ENCODE data around the gene PBX4.

DNA sequence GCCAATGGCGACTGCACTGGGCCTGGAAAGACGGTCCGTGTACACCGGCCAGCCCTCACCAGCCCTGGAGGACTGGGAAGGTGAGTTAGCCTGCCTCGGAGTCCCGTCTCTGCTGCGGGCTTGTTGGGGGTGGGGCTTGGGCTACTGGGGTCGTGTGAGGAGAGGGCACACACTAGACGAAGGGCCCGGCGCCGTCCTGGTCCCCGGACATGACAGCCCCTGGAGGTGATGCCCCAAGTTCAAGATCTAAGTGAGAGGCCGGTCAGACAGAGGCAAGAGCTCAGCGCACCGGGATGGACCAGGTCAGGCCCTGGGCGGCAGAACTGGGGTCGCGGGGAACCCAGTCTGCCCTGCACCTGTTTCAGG is 78.8 kb downstream of the PBX4 start:
- TF ChIP-seq, protein P1, sequence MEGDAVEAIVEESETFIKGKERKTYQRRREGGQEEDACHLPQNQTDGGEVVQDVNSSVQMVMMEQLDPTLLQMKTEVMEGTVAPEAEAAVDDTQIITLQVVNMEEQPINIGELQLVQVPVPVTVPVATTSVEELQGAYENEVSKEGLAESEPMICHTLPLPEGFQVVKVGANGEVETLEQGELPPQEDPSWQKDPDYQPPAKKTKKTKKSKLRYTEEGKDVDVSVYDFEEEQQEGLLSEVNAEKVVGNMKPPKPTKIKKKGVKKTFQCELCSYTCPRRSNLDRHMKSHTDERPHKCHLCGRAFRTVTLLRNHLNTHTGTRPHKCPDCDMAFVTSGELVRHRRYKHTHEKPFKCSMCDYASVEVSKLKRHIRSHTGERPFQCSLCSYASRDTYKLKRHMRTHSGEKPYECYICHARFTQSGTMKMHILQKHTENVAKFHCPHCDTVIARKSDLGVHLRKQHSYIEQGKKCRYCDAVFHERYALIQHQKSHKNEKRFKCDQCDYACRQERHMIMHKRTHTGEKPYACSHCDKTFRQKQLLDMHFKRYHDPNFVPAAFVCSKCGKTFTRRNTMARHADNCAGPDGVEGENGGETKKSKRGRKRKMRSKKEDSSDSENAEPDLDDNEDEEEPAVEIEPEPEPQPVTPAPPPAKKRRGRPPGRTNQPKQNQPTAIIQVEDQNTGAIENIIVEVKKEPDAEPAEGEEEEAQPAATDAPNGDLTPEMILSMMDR (IDR thresholded peaks at IDR 0.05) = no peak
- TF ChIP-seq POLR2A (IDR thresholded peaks at IDR 0.05) = no peak

All from gastroesophageal sphincter (tissue), 3 donors.